IPS-18a (cell line): Measurements from ENCODE around the gene MFAP4.

Experiments
- H3K27ac ChIP-seq: one replicate; pipeline ENCODE4 v1.5.1; 2013; ENCODE audit warnings: low read length
- H3K27me3 ChIP-seq: one replicate; pipeline ENCODE4 v1.6.1; 2013; ENCODE audit warnings: mild to moderate bottlenecking, low read length; ENCODE audit not compliant: control insufficient read depth, insufficient read depth
- H3K36me3 ChIP-seq: one replicate; pipeline ENCODE4 v1.6.1; 2013; ENCODE audit warnings: low read depth, low read length; ENCODE audit not compliant: control insufficient read depth
- H3K4me1 ChIP-seq: one replicate; pipeline ENCODE4 v1.6.1; 2013; ENCODE audit warnings: low read depth, low read length; ENCODE audit not compliant: control insufficient read depth
- H3K4me3 ChIP-seq: one replicate; pipeline ENCODE4 v1.5.1; 2013; ENCODE audit warnings: low read length
- H3K9ac ChIP-seq: one replicate; pipeline ENCODE4 v1.6.1; 2013; ENCODE audit warnings: mild to moderate bottlenecking, low read length, moderate library complexity
- H3K9me3 ChIP-seq: one replicate; pipeline ENCODE4 v1.6.1; 2013; ENCODE audit warnings: low read depth, low read length; ENCODE audit not compliant: control insufficient read depth

Gene MFAP4

GRCh38 chr17:19408346-19408710 lies 21.3 kb upstream of the MFAP4 start:
- Histone ChIP-seq H3K27me3 (peaks cover 8% of the 10 kb centered on the region), H3K9ac (no peak overlapping the region), H3K4me3 (no peak overlapping the region), H3K36me3 (no peaks in the 10 kb centered on the region), H3K27ac (no peak overlapping the region), H3K9me3 (no peaks in the 10 kb centered on the region), H3K4me1 (peaks cover 11% of the 10 kb centered on the region)

DNA sequence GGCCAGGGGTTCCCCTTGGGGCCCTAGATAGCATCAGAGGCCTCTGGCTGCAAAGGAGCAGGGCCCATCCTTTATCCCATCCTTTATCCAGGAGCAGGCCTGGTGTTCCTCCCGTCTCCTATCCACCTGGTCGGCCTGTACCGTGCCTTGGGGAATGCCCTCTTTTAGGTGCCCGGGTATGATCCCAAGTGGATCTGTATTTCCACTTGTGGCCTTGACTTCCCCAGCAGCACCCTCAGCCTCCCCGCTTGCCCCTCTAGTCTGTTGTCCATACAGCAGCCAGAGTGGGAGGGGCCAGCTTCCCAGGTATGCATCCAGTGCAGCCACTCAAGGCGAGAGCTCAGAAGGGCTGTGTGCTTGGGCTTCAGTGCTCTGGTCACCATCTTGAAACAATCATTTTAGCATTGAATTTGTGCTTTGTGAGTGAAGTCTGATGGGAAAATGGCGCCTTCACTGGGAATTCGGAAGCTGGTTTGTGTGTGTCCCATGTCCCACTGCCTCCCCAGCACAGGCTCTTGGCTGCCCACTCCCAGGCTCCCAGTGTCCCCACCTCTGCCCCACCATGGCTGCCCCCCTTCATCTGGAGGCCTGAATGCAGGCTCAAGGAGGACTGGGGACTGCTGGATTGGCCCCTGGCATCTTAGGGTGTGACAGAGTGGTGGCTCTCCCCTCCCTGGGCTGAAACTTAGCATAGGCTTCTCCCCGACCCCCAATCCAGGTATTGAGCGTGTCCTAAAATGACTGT lies 20.8 kb upstream of the MFAP4 start:
- H3K9me3 ChIP-seq, result no peaks in the 10 kb centered on the region
- peaks cover 11% of the 10 kb centered on the region for H3K4me1 ChIP-seq
- no peak overlapping the region for H3K9ac ChIP-seq
- no peaks in the 10 kb centered on the region for H3K36me3 ChIP-seq
- peaks cover 8% of the 10 kb centered on the region for H3K27me3 ChIP-seq
- no peak overlapping the region for H3K27ac ChIP-seq
- no peak overlapping the region for H3K4me3 ChIP-seq

GRCh38 chr17:19405114-19405513 lies 18.1 kb upstream of the MFAP4 start:
- no peaks in the 10 kb centered on the region for H3K9me3 ChIP-seq
- no peak overlapping the region for H3K27ac ChIP-seq
- H3K4me3 ChIP-seq, result no peak overlapping the region
- H3K27me3 ChIP-seq, result no peaks in the 10 kb centered on the region
- no peak overlapping the region for H3K9ac ChIP-seq
- H3K4me1 ChIP-seq, result no peaks in the 10 kb centered on the region
- no peaks in the 10 kb centered on the region for H3K36me3 ChIP-seq

- no peaks in the 10 kb centered on the region for H3K9me3 ChIP-seq
- no peak overlapping the region for H3K27ac ChIP-seq
- no peak overlapping the region for H3K9ac ChIP-seq
- H3K4me1 ChIP-seq, result no peaks in the 10 kb centered on the region
- no peak overlapping the region for H3K4me3 ChIP-seq
- H3K36me3 ChIP-seq, result no peaks in the 10 kb centered on the region
- H3K27me3 ChIP-seq, result no peaks in the 10 kb centered on the region
Measured at GRCh38 chr17:19404264-19404663, 17.3 kb upstream of the MFAP4 start.

GRCh38 chr17:19403021-19403420 lies 16.0 kb upstream of the MFAP4 start:
- peaks cover 4% of the 10 kb centered on the region for H3K4me1 ChIP-seq
- H3K9ac ChIP-seq, result no peak overlapping the region
- H3K36me3 ChIP-seq, result no peaks in the 10 kb centered on the region
- no peak overlapping the region for H3K4me3 ChIP-seq
- no peaks in the 10 kb centered on the region for H3K27me3 ChIP-seq
- H3K9me3 ChIP-seq, result no peaks in the 10 kb centered on the region
- H3K27ac ChIP-seq, result no peak overlapping the region

DNA sequence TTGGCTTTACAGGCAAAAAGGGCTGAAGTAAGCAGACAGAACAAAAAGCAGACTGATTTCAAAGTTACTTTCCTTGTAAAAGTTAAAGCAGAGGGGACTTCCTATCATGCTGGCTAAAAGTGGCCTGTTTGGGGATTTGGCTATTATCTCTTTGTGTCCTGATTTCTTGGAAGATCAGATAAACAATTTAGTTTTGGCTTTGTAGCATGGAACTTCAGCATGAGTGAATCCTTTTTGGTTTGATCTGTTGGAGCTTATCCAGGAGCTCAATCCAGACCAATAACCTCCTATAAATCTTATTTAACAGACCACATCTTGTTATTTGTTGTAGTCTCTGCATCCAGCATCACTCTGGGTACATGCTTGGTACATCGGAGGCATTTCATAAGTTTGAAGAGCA lies 15.2 kb upstream of the MFAP4 start:
- H3K9me3 ChIP-seq, result no peaks in the 10 kb centered on the region
- no peak overlapping the region for H3K4me3 ChIP-seq
- H3K9ac ChIP-seq, result no peak overlapping the region
- no peak overlapping the region for H3K27ac ChIP-seq
- no peaks in the 10 kb centered on the region for H3K27me3 ChIP-seq
- H3K4me1 ChIP-seq, result peaks cover 10% of the 10 kb centered on the region
- no peaks in the 10 kb centered on the region for H3K36me3 ChIP-seq

DNA sequence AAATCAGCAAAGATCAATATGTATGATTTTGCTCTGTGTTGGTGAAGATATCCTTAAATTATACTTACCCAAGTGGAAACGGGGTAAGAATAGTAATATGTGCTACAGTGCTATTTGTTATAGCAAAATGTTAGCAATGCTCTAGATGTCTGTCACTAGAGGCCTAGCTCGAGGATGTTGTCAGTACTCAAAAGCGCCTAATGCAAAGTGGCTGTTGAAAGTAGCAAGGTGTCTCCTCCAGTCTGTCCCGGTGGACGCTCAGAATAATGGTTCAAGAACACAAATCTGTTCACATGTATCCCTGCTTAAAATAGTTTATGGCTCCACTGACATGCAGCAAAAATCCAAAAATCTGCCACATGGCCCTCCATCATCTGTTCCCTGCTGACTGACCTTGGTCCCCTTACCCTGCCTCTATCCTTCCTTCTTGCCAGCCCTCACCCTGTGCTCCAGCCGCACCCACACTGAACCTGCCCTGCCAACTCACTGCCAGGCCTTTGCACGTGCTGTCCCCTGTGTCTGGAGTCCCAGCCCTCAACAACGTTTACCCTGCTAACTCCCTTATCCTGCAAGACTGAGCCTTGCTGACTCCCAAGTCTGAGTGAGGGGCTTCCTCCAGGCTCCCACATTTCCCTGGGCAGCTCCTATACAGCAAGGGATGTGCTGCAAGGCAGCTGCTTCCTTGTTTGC lies 14.5 kb upstream of the MFAP4 start:
- Histone ChIP-seq H3K4me1 (peaks cover 10% of the 10 kb centered on the region), H3K27me3 (no peaks in the 10 kb centered on the region), H3K9ac (no peak overlapping the region), H3K4me3 (no peak overlapping the region), H3K9me3 (no peaks in the 10 kb centered on the region), H3K36me3 (no peaks in the 10 kb centered on the region), H3K27ac (no peak overlapping the region)

GRCh38 chr17:19399750-19400450 lies 12.9 kb upstream of the MFAP4 start:
- no peaks in the 10 kb centered on the region for H3K36me3 ChIP-seq
- no peaks in the 10 kb centered on the region for H3K9me3 ChIP-seq
- H3K4me1 ChIP-seq, result peaks cover 10% of the 10 kb centered on the region
- H3K27me3 ChIP-seq, result no peaks in the 10 kb centered on the region
- no peak overlapping the region for H3K9ac ChIP-seq
- H3K4me3 ChIP-seq, result no peak overlapping the region
- H3K27ac ChIP-seq, result no peak overlapping the region

GRCh38 chr17:19398301-19399181 lies 11.6 kb upstream of the MFAP4 start:
- H3K36me3 ChIP-seq, result no peaks in the 10 kb centered on the region
- no peak overlapping the region for H3K9ac ChIP-seq
- no peak overlapping the region for H3K4me3 ChIP-seq
- H3K9me3 ChIP-seq, result no peaks in the 10 kb centered on the region
- no peaks in the 10 kb centered on the region for H3K27me3 ChIP-seq
- peaks cover 10% of the 10 kb centered on the region for H3K4me1 ChIP-seq
- H3K27ac ChIP-seq, result no peak overlapping the region

GRCh38 chr17:19397556-19398041 lies 10.6 kb upstream of the MFAP4 start:
- Histone ChIP-seq H3K9ac (no peak overlapping the region), H3K27ac (no peak overlapping the region), H3K36me3 (no peaks in the 10 kb centered on the region), H3K4me1 (peaks cover 10% of the 10 kb centered on the region), H3K4me3 (no peak overlapping the region), H3K27me3 (no peaks in the 10 kb centered on the region), H3K9me3 (no peaks in the 10 kb centered on the region)

DNA sequence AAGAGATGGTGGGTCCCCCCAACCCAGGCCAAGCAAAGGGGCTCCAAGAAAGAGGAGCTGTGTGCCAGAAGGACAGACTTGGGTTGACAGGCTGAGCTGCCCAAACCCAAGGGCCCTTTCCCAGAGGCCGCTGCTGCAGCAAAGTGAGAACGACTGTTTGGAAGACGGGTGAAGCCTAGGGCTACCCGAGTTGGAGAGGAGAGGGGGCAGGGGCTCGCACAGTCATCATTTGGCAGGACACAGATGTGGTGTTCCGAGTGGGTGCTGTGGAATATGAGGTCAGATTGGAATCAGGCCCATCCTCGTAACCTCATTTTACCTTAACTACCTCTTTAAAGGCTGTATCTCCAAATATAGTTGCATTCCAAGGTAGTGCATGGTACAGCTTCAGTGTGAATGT lies 5.3 kb upstream of the MFAP4 start:
- H3K4me3 ChIP-seq, result no peak overlapping the region
- peaks cover 20% of the 10 kb centered on the region for H3K4me1 ChIP-seq
- no peaks in the 10 kb centered on the region for H3K27me3 ChIP-seq
- H3K36me3 ChIP-seq, result no peaks in the 10 kb centered on the region
- H3K9me3 ChIP-seq, result no peaks in the 10 kb centered on the region
- H3K9ac ChIP-seq, result no peak overlapping the region
- H3K27ac ChIP-seq, result no peak overlapping the region
